RWPE2 (cell line): ENCODE measurements around the gene LCP2.
A peak's percentile ranks its signal among the peaks of the same experiment; 100 is the strongest.
"Not testable (repeated sequence)": the region's sequence is repeated elsewhere in the genome, so short reads cannot be mapped to it uniquely, and the experiment has no call there.

Experiments
- ATAC-seq: fragments of 200-7000 bp; cut with Tn5 transposase; 3 replicates; pipeline ENCODE4 v1.9.1; 2021; ENCODE audit warnings: low read depth
- DNase-seq: peaks from one replicate; pipeline ENCODE4 v3.0.0-alpha.2; 2020; ENCODE audit warnings: low spot score
- H3K27ac ChIP-seq: fragments of 450-650 bp; 2 replicates; pipeline ENCODE4 v1.5.1; 2017; ENCODE audit warnings: mild to moderate bottlenecking; ENCODE audit not compliant: poor library complexity, severe bottlenecking
- H3K27me3 ChIP-seq: fragments of 250-450 bp; sonication (Bioruptor Pico); 2 replicates; pipeline ENCODE4 v1.5.1; 2021; ENCODE audit warnings: mild to moderate bottlenecking, moderate library complexity; ENCODE audit not compliant: insufficient read depth, poor library complexity, severe bottlenecking
- H3K36me3 ChIP-seq: fragments of 250-450 bp; sonication (Bioruptor Pico); 2 replicates; pipeline ENCODE4 v1.5.1; 2020; ENCODE audit warnings: low read depth, mild to moderate bottlenecking, moderate library complexity
- H3K4me1 ChIP-seq: fragments of 250-450 bp; sonication (Bioruptor Pico); 2 replicates; pipeline ENCODE4 v1.5.1; 2021; ENCODE audit warnings: mild to moderate bottlenecking, moderate library complexity; ENCODE audit not compliant: insufficient read depth, poor library complexity, severe bottlenecking
- H3K4me3 ChIP-seq: fragments of 250-450 bp; sonication (Bioruptor Pico); 2 replicates; pipeline ENCODE4 v1.5.1; 2021; ENCODE audit warnings: mild to moderate bottlenecking, moderate library complexity; ENCODE audit not compliant: severe bottlenecking
- H3K9me3 ChIP-seq: fragments of 250-450 bp; sonication (Bioruptor Pico); 2 replicates; pipeline ENCODE4 v1.5.1; 2021; ENCODE audit warnings: mild to moderate bottlenecking, moderate library complexity; ENCODE audit not compliant: severe bottlenecking
- CTCF ChIP-seq: fragments of 450-650 bp; IDR thresholded peaks from one replicate; pipeline ENCODE4 v1.5.1; 2017; ENCODE audit warnings: mild to moderate bottlenecking, moderate library complexity; ENCODE audit not compliant: poor library complexity, severe bottlenecking

LCP2 gene

GRCh38 chr5:170248172-170248930 lies 49.2 kb downstream of the LCP2 start:
- Histone ChIP-seq H3K27ac (no peak overlapping the region), H3K9me3 (no peaks in the 10 kb centered on the region), H3K27me3 (no peaks in the 10 kb centered on the region), H3K4me1 (peaks cover 38% of the 10 kb centered on the region), H3K36me3 (no peaks in the 10 kb centered on the region), H3K4me3 (no peak overlapping the region)
- TF ChIP-seq CTCF: no peak
- DNase-seq (no peak), ATAC-seq (peak; percentile 43; the same call in 2 of the 3 replicates)

GRCh38 chr5:170247363-170247762 lies 50.2 kb downstream of the LCP2 start:
- no peak for ATAC-seq
- DNase-seq: no peak
- no peaks in the 10 kb centered on the region for H3K27me3 ChIP-seq
- no peaks in the 10 kb centered on the region for H3K36me3 ChIP-seq
- TF ChIP-seq CTCF: no peak
- peaks cover 28% of the 10 kb centered on the region for H3K4me1 ChIP-seq
- no peak overlapping the region for H3K27ac ChIP-seq
- H3K9me3 ChIP-seq: no peaks in the 10 kb centered on the region
- no peak overlapping the region for H3K4me3 ChIP-seq

- DNase-seq (no peak), ATAC-seq (no peak)
- Histone ChIP-seq H3K9me3 (no peaks in the 10 kb centered on the region), H3K4me3 (no peak overlapping the region), H3K4me1 (peaks cover 17% of the 10 kb centered on the region), H3K36me3 (no peaks in the 10 kb centered on the region), H3K27ac (no peak overlapping the region), H3K27me3 (no peaks in the 10 kb centered on the region)
- TF ChIP-seq CTCF: no peak
Observed at GRCh38 chr5:170246126-170246870, 51.3 kb downstream of the LCP2 start.

GRCh38 chr5:170245436-170245835 lies 52.1 kb downstream of the LCP2 start:
- not testable (repeated sequence) for H3K4me3 ChIP-seq

GRCh38 chr5:170238456-170239196 lies 59.0 kb downstream of the LCP2 start:
- peaks cover 4% of the 10 kb centered on the region for H3K9me3 ChIP-seq
- H3K27me3 ChIP-seq: no peaks in the 10 kb centered on the region
- H3K4me3 ChIP-seq: no peak overlapping the region
- no peaks in the 10 kb centered on the region for H3K36me3 ChIP-seq
- DNase-seq: no peak
- H3K27ac ChIP-seq: no peak overlapping the region
- ATAC-seq: no peak
- no peak for TF ChIP-seq CTCF
- no peaks in the 10 kb centered on the region for H3K4me1 ChIP-seq

More at GRCh38 chr5:170245436-170245835, 52.1 kb downstream of the LCP2 start:
- not testable (repeated sequence) for H3K36me3 ChIP-seq, DNase-seq, H3K9me3 ChIP-seq, H3K27ac ChIP-seq, H3K27me3 ChIP-seq, ATAC-seq
- H3K4me1 ChIP-seq: peaks cover 11% of the 10 kb centered on the region
